ENCODE results near the gene SPATA9. TPM values are rescaled to one million over a fixed set of nuclear protein-coding genes. Genes with fewer than 3 reads are reported as not detected.
A peak's percentile ranks its signal among the peaks of the same experiment; 100 is the strongest.

SPATA9 gene
- total RNA-seq, 2 donors from 2014 or later, result 0.70 to 2.0 TPM

- no peak for TF ChIP-seq CTCF (conservative IDR thresholded peaks at IDR 0.05)
Measured at GRCh38 chr5:95690333-95690732, 7.5 kb upstream of the SPATA9 start.

GRCh38 chr5:95689680-95690079 is 6.9 kb upstream of the SPATA9 start:
- H3K36me3 Mint-ChIP-seq (ENCODE audit: low read depth), result no peaks in the 10 kb centered on the region
- 100% methylated on average over 1 of the region's 1 CpG; no CpG with 5 or more reads in 1 of the 2 experiments for WGBS, 2 experiments (ENCODE audit: insufficient coverage in 1 of 2, insufficient read length in 1 of 2)
- no peaks in the 10 kb centered on the region for H3K27me3 Mint-ChIP-seq (ENCODE audit: insufficient read depth)
- no peak overlapping the region for H3K27ac Mint-ChIP-seq
- peaks cover 7% of the 10 kb centered on the region for H3K9me3 ChIP-seq (ENCODE audit: control insufficient read depth, low read length)
- H3K27me3 ChIP-seq (ENCODE audit: control insufficient read depth, insufficient read depth, low read length, poor library complexity, severe bottlenecking), result no peaks in the 10 kb centered on the region
- H3K9me3 Mint-ChIP-seq, result peaks cover 6% of the 10 kb centered on the region
- no peak for DNase-seq
- H3K4me1 ChIP-seq (ENCODE audit: control insufficient read depth, insufficient read depth, low read length), result peaks cover 9% of the 10 kb centered on the region
- peaks cover 8% of the 10 kb centered on the region for H3K4me1 Mint-ChIP-seq
- no peak for TF ChIP-seq CTCF (conservative IDR thresholded peaks at IDR 0.05)
- H3K27ac ChIP-seq (ENCODE audit: low read depth, low read length), result no peak overlapping the region
- no peaks in the 10 kb centered on the region for H3K36me3 ChIP-seq (ENCODE audit: control insufficient read depth, insufficient read depth, low read length)
- no peak overlapping the region for H3K4me3 Mint-ChIP-seq
- H3K9ac ChIP-seq (ENCODE audit: extremely low read depth, low read length, poor library complexity, severe bottlenecking), result no peak overlapping the region
- H3K4me3 ChIP-seq (ENCODE audit: low read length), result no peak overlapping the region

More at GRCh38 chr5:95690333-95690732, 7.5 kb upstream of the SPATA9 start:
- Mint-ChIP-seq H3K4me3 (no peak overlapping the region), H3K36me3 (ENCODE audit: low read depth) (no peaks in the 10 kb centered on the region), H3K27ac (no peak overlapping the region), H3K27me3 (ENCODE audit: insufficient read depth) (no peaks in the 10 kb centered on the region), H3K9me3 (peaks cover 6% of the 10 kb centered on the region), H3K4me1 (peaks cover 8% of the 10 kb centered on the region)
- Histone ChIP-seq H3K27me3 (ENCODE audit: control insufficient read depth, insufficient read depth, low read length, poor library complexity, severe bottlenecking) (no peaks in the 10 kb centered on the region), H3K4me3 (ENCODE audit: low read length) (no peak overlapping the region), H3K9me3 (ENCODE audit: control insufficient read depth, low read length) (peaks cover 7% of the 10 kb centered on the region), H3K4me1 (ENCODE audit: control insufficient read depth, insufficient read depth, low read length) (peaks cover 9% of the 10 kb centered on the region), H3K9ac (ENCODE audit: extremely low read depth, low read length, poor library complexity, severe bottlenecking) (no peak overlapping the region), H3K27ac (ENCODE audit: low read depth, low read length) (no peak overlapping the region), H3K36me3 (ENCODE audit: control insufficient read depth, insufficient read depth, low read length) (no peaks in the 10 kb centered on the region)
- DNase-seq, result no peak

GRCh38 chr5:95686651-95687050 is 3.9 kb upstream of the SPATA9 start:
- DNase-seq, result peak; percentile 38
- H3K27ac Mint-ChIP-seq, result no peak overlapping the region
- Histone ChIP-seq H3K27me3 (ENCODE audit: control insufficient read depth, insufficient read depth, low read length, poor library complexity, severe bottlenecking) (no peaks in the 10 kb centered on the region), H3K9me3 (ENCODE audit: control insufficient read depth, low read length) (peaks cover 7% of the 10 kb centered on the region), H3K27ac (ENCODE audit: low read depth, low read length) (no peak overlapping the region), H3K36me3 (ENCODE audit: control insufficient read depth, insufficient read depth, low read length) (no peaks in the 10 kb centered on the region), H3K4me3 (ENCODE audit: low read length) (no peak overlapping the region), H3K4me1 (ENCODE audit: control insufficient read depth, insufficient read depth, low read length) (peaks cover 10% of the 10 kb centered on the region), H3K9ac (ENCODE audit: extremely low read depth, low read length, poor library complexity, severe bottlenecking) (no peak overlapping the region)
- no peak for TF ChIP-seq CTCF (conservative IDR thresholded peaks at IDR 0.05)
- H3K4me1 Mint-ChIP-seq, result peaks cover 11% of the 10 kb centered on the region
- H3K27me3 Mint-ChIP-seq (ENCODE audit: insufficient read depth), result no peaks in the 10 kb centered on the region
- peaks cover 6% of the 10 kb centered on the region for H3K9me3 Mint-ChIP-seq
- no peaks in the 10 kb centered on the region for H3K36me3 Mint-ChIP-seq (ENCODE audit: low read depth)
- 77 to 90% methylated on average over 2 of the region's 2 CpGs for WGBS, 2 experiments (ENCODE audit: insufficient coverage in 1 of 2, insufficient read length in 1 of 2)
- no peak overlapping the region for H3K4me3 Mint-ChIP-seq

Data from endodermal cell (in vitro differentiated cells).